Endothelial cell of umbilical vein (primary cell): ENCODE measurements around the gene LRRC7. TPM values are rescaled to one million over a fixed set of nuclear protein-coding genes. Genes with fewer than 3 reads are reported as not detected.

ENCODE experiments used
- BruUV-seq: library from RNA; stranded (reverse); fragments of 400-500 nt; replicated peaks from 2 replicates; lab custom pipeline; 2021; lab: Mats Ljungman, UMichigan
- CTCF ChIA-PET: fragments of 300-600, 350-600 bp; sonication (Branson Sonifier 250); formaldehyde crosslinking; loops from one replicate; lab custom pipeline; 2021; ENCODE audit warnings: antibody characterized with exemption, inconsistent platforms; lab: Charles Lee
- POLR2A ChIA-PET: fragments of 300-600, 350-600 bp; sonication (Branson Sonifier 250); formaldehyde crosslinking; loops from one replicate; lab custom pipeline; 2021; ENCODE audit warnings: antibody characterized with exemption, inconsistent platforms; lab: Charles Lee
- DNase-seq: peaks from one replicate; pipeline ENCODE4 v3.0.0-alpha.2; 2011; ENCODE audit warnings: low read depth, low spot score
- FAIRE-seq: peaks from 2 replicates; lab custom pipeline; 2011; peaks lifted over from hg19 to GRCh38; lab: Jason Lieb, UNC
- H2AFZ ChIP-seq: 2 replicates; pipeline ENCODE4 v1.6.0; 2012; ENCODE audit warnings: low read depth, low read length, control low read depth, inconsistent platforms
- H3K27ac ChIP-seq: 2 replicates; pipeline ENCODE4 v1.5.1; 2011; ENCODE audit warnings: low read depth, mild to moderate bottlenecking, control low read depth, low read length, moderate library complexity; ENCODE audit not compliant: insufficient read depth
- H3K27me3 ChIP-seq, 2 experiments: 2 replicates each; pipeline versions ENCODE4 v1.6.0 to v1.6.1; 2011; ENCODE audit warnings: low read length in 2 of 2, mixed read lengths in 1 of 2; ENCODE audit not compliant: control insufficient read depth in 2 of 2, insufficient read depth in 2 of 2
- H3K36me3 ChIP-seq, 2 experiments: 2 replicates in 1 of 2; 3 replicates in 1 of 2; pipeline ENCODE4 v1.5.1; 2011; ENCODE audit warnings: low read length in 2 of 2, mild to moderate bottlenecking in 1 of 2, moderate library complexity in 1 of 2; ENCODE audit not compliant: control insufficient read depth in 2 of 2, insufficient read depth in 2 of 2; ENCODE audit errors: extremely low read depth in 1 of 2
- H3K4me1 ChIP-seq: 3 replicates; pipeline ENCODE4 v1.5.1; 2011; ENCODE audit warnings: mild to moderate bottlenecking, low read length; ENCODE audit not compliant: control insufficient read depth, insufficient read depth; ENCODE audit errors: extremely low read depth
- H3K4me2 ChIP-seq: 2 replicates; pipeline ENCODE4 v1.6.1; 2011; ENCODE audit warnings: low read length, control low read depth, mixed read lengths; ENCODE audit not compliant: insufficient read depth
- H3K4me3 ChIP-seq, 3 experiments: fragments of 200-600 bp in 1 of 3; sonication (generic), shearing (Covaris generic) in 1 of 3; replicated peaks in 1 of 3; 2 replicates each; pipeline ENCODE4 v1.5.1; 2011 to 2016; ENCODE audit warnings: control low read depth in 3 of 3, low read length in 3 of 3, mild to moderate bottlenecking in 2 of 3, inconsistent platforms in 1 of 3, low read depth in 1 of 3, moderate library complexity in 1 of 3; ENCODE audit not compliant: insufficient read depth in 1 of 3
- H3K79me2 ChIP-seq: 2 replicates; pipeline ENCODE4 v1.6.0; 2012; ENCODE audit warnings: low read length, inconsistent platforms; ENCODE audit not compliant: control insufficient read depth, insufficient read depth
- H3K9ac ChIP-seq: replicated peaks from 2 replicates; pipeline ENCODE3; 2011; ENCODE audit warnings: low read length, control low read depth; ENCODE audit not compliant: insufficient read depth; ENCODE audit errors: extremely low read depth
- H3K9me1 ChIP-seq: replicated peaks from 3 replicates; pipeline ENCODE4 v1.6.0; 2011; ENCODE audit warnings: mild to moderate bottlenecking, low read length; ENCODE audit not compliant: control insufficient read depth, insufficient read depth; ENCODE audit errors: extremely low read depth
- H3K9me3 ChIP-seq: replicated peaks from 2 replicates; pipeline ENCODE4 v1.5.1; 2012; ENCODE audit warnings: low read length, inconsistent platforms; ENCODE audit not compliant: control insufficient read depth, insufficient read depth
- H4K20me1 ChIP-seq: replicated peaks from 2 replicates; pipeline ENCODE3; 2011; ENCODE audit warnings: mild to moderate bottlenecking, low read length; ENCODE audit not compliant: control insufficient read depth, insufficient read depth; ENCODE audit errors: extremely low read depth
- EZH2 ChIP-seq: IDR thresholded peaks from 2 replicates; pipeline ENCODE4 v1.6.1; 2012; ENCODE audit warnings: borderline replicate concordance, low read depth, mild to moderate bottlenecking, moderate library complexity, low read length, inconsistent platforms; ENCODE audit not compliant: severe bottlenecking
- FOS ChIP-seq: IDR thresholded peaks from 2 replicates; pipeline ENCODE4 v1.6.1; 2011; ENCODE audit warnings: mild to moderate bottlenecking, low read length, moderate library complexity, borderline replicate concordance; ENCODE audit not compliant: insufficient read depth
- GATA2 ChIP-seq: IDR thresholded peaks from 2 replicates; pipeline ENCODE4 v1.7.0; 2011; ENCODE audit warnings: low read depth, mild to moderate bottlenecking, moderate library complexity, mixed read lengths, low read length; ENCODE audit not compliant: insufficient read length, insufficient read depth
- JUN ChIP-seq: IDR thresholded peaks from 2 replicates; pipeline ENCODE4 v1.6.1; 2011; ENCODE audit warnings: borderline replicate concordance, low read depth; ENCODE audit not compliant: insufficient read length, insufficient read depth
- MYC ChIP-seq: IDR thresholded peaks from one replicate; pipeline ENCODE4 v1.6.1; 2011; ENCODE audit warnings: mild to moderate bottlenecking, low read depth, low read length
- POLR2A ChIP-seq: IDR thresholded peaks from 2 replicates; pipeline ENCODE4 v1.6.1; 2012; ENCODE audit warnings: low read depth, mild to moderate bottlenecking, control low read depth, low read length
- POLR2AphosphoS5 ChIP-seq: IDR thresholded peaks from 2 replicates; pipeline ENCODE4 v1.6.1; 2012; ENCODE audit warnings: low read depth, mild to moderate bottlenecking, control low read depth, low read length, moderate library complexity; ENCODE audit not compliant: insufficient read depth
- dilution Hi-C: fragments of 300-500 bp; cut with MboI; formaldehyde crosslinking; loops from one replicate; pipeline ENCODE4 v1.15.0; 2019; ENCODE audit warnings: low sequenced_read_pairs; ENCODE audit not compliant: extremely low pct_ligation_motif_present
- intact Hi-C: fragments of 100-400 bp; cut with micrococcal nuclease; formaldehyde crosslinking; loops from one replicate; pipeline ENCODE4 v1.10.0; 2022
- polyA plus RNA-seq, 4 experiments: library from polyadenylated mRNA; depleted of rRNA in 3 of 4; stranded (reverse) in 3 of 4; unstranded in 1 of 4; fragments of >200 nt; gene quantifications; 2 replicates each; pipeline versions ENCODE4 v1.2.1 to v1.2.3, GENCODE V29; 2011 to 2012; ENCODE audit warnings: missing spikeins in 1 of 4
- total RNA-seq: library from RNA; stranded (reverse); gene quantifications from 2 replicates; pipeline ENCODE4 v1.2.3, GENCODE V29; 2021
- TF ChIP-seq, protein P1 (sequence below), 2 donors: IDR thresholded peaks; 1 replicate in 1 of 2; 2 replicates in 1 of 2; pipeline ENCODE4 v1.5.1; 2011; ENCODE audit warnings: low read length in 2 of 2, mild to moderate bottlenecking in 2 of 2, moderate library complexity in 2 of 2, control low read depth in 1 of 2, inconsistent platforms in 1 of 2, low read depth in 1 of 2; ENCODE audit not compliant: insufficient read depth in 1 of 2; ENCODE audit errors: extremely low read depth in 1 of 2
- TF ChIP-seq, protein P2 (sequence below): IDR thresholded peaks from 2 replicates; pipeline ENCODE4 v1.6.1; 2011; ENCODE audit not compliant: insufficient read depth, insufficient read length

Gene LRRC7
- total and polyA plus RNA-seq, 2 donors (not counting 3 experiments of a cell fraction or from before 2014, with no cell fraction given) = 0.11 to 0.58 TPM

DNA sequence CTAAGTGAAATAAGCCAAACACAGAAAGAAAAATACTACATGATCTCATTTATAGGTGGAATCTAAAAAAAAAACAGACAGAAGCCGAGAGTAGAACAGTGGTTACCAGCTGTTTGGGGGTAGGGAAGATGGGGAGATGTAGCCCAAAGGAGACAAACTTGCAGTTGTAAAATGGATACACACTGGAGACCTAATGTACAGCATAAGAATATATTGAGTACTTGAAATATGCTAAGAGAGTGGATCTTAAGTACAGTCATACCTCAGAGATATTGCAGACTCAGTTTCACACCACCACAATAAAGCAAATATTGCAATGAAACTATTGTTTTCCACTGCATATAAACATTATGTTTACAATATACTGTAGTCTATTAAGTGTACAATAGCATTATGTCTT lies 320.9 kb downstream of the LRRC7 start:
- no peak for DNase-seq
- no peak for FAIRE-seq
- ChIA-PET CTCF (no interaction called here), POLR2A (no interaction called here)
- H3K4me2 ChIP-seq = no peak overlapping the region
- no TSS peak for BruUV-seq
- no peak overlapping the region for H3K9ac ChIP-seq
- dilution Hi-C loops = no loop called here
- H3K27ac ChIP-seq = no peak overlapping the region
- intact Hi-C loops = no loop called here
- no peak for TF ChIP-seq JUN
- TF ChIP-seq EZH2 = no peak
- no peak for TF ChIP-seq MYC
- TF ChIP-seq POLR2A = no peak
- TF ChIP-seq FOS = no peak
- TF ChIP-seq, protein P1, sequence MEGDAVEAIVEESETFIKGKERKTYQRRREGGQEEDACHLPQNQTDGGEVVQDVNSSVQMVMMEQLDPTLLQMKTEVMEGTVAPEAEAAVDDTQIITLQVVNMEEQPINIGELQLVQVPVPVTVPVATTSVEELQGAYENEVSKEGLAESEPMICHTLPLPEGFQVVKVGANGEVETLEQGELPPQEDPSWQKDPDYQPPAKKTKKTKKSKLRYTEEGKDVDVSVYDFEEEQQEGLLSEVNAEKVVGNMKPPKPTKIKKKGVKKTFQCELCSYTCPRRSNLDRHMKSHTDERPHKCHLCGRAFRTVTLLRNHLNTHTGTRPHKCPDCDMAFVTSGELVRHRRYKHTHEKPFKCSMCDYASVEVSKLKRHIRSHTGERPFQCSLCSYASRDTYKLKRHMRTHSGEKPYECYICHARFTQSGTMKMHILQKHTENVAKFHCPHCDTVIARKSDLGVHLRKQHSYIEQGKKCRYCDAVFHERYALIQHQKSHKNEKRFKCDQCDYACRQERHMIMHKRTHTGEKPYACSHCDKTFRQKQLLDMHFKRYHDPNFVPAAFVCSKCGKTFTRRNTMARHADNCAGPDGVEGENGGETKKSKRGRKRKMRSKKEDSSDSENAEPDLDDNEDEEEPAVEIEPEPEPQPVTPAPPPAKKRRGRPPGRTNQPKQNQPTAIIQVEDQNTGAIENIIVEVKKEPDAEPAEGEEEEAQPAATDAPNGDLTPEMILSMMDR (IDR thresholded peaks at IDR 0.05; ENCODE audit: extremely low read depth in 1 of 2, insufficient read depth in 1 of 2, low read depth in 1 of 2, low read length in 2 of 2) = no peak
- TF ChIP-seq, protein P2, sequence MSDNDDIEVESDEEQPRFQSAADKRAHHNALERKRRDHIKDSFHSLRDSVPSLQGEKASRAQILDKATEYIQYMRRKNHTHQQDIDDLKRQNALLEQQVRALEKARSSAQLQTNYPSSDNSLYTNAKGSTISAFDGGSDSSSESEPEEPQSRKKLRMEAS = no peak
- no peak for TF ChIP-seq POLR2AphosphoS5
- no peak for TF ChIP-seq GATA2
- no peaks in the 10 kb centered on the region for H3K36me3 ChIP-seq
- no peaks in the 10 kb centered on the region for H4K20me1 ChIP-seq
- H2AFZ ChIP-seq = no peak overlapping the region
- H3K79me2 ChIP-seq = no peaks in the 10 kb centered on the region
- no peak overlapping the region for H3K4me3 ChIP-seq
- no peaks in the 10 kb centered on the region for H3K27me3 ChIP-seq
- no peaks in the 10 kb centered on the region for H3K4me1 ChIP-seq
- no peaks in the 10 kb centered on the region for H3K9me1 ChIP-seq
- H3K9me3 ChIP-seq = no peaks in the 10 kb centered on the region
